ENCODE data around the gene MPRIP.

- TF ChIP-seq REST (IDR thresholded peaks at IDR 0.05; ENCODE audit: low read depth) (no peak), TAF1 (IDR thresholded peaks at IDR 0.05; ENCODE audit: low read depth) (no peak), EP300 (IDR thresholded peaks at IDR 0.05; ENCODE audit: borderline replicate concordance) (no peak), CREB1 (IDR thresholded peaks at IDR 0.05; ENCODE audit: low read depth) (no peak), NFIC (IDR thresholded peaks at IDR 0.05) (no peak), MAX (IDR thresholded peaks at IDR 0.05) (no peak), RAD21 (IDR thresholded peaks at IDR 0.05; ENCODE audit: low read depth) (no peak), YY1 (IDR thresholded peaks at IDR 0.05; ENCODE audit: low read depth) (no peak), CEBPB (IDR thresholded peaks at IDR 0.05) (no peak), TCF12 (IDR thresholded peaks at IDR 0.05; ENCODE audit: low read depth) (no peak), FOXM1 (IDR thresholded peaks at IDR 0.05; ENCODE audit: borderline replicate concordance, low read depth) (no peak), ZBTB7A (IDR thresholded peaks at IDR 0.05; ENCODE audit: low read depth) (no peak)
- TF ChIP-seq, protein P1, sequence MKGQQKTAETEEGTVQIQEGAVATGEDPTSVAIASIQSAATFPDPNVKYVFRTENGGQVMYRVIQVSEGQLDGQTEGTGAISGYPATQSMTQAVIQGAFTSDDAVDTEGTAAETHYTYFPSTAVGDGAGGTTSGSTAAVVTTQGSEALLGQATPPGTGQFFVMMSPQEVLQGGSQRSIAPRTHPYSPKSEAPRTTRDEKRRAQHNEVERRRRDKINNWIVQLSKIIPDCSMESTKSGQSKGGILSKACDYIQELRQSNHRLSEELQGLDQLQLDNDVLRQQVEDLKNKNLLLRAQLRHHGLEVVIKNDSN (IDR thresholded peaks at IDR 0.05): no peak
Measured at GRCh38 chr17:17139972-17140589, 97.8 kb downstream of the MPRIP start.

All from Ishikawa (cell line).